PC-9 (cell line): Measurements from ENCODE around the gene TRMT2A. TPM values are rescaled to one million over a fixed set of nuclear protein-coding genes. Genes with fewer than 3 reads are reported as not detected.

ENCODE experiments used
- BruUV-seq: library from RNA; stranded (reverse); fragments of 400-500 nt; replicated peaks from 2 replicates; lab custom pipeline; 2021; lab: Mats Ljungman, UMichigan
- CTCF ChIA-PET: fragments of 300-600 bp; sonication (Branson Sonifier 250); formaldehyde crosslinking; loops from one replicate; lab custom pipeline; 2022; ENCODE audit warnings: antibody characterized with exemption; lab: Charles Lee
- POLR2A ChIA-PET: fragments of 300-600 bp; sonication (Branson Sonifier 250); formaldehyde crosslinking; loops from one replicate; lab custom pipeline; 2022; ENCODE audit warnings: antibody characterized with exemption; ENCODE audit not compliant: unreplicated experiment; lab: Charles Lee
- DNase-seq, 2 experiments: peaks; one replicate each; pipeline versions ENCODE4 v3.0.0 to v3.0.0-alpha.2; 2015 to 2022; ENCODE audit warnings: mixed read lengths in 1 of 2
- H2AFZ ChIP-seq: fragments of 200-600 bp; sonication (generic); 2 replicates; pipeline ENCODE4 v1.8.1; 2017; ENCODE audit warnings: antibody characterized with exemption
- H3F3A ChIP-seq: fragments of 200-600 bp; sonication (generic); 2 replicates; pipeline ENCODE4 v1.8.1; 2017; ENCODE audit warnings: antibody characterized with exemption, mild to moderate bottlenecking, low read depth; ENCODE audit not compliant: insufficient read depth
- H3K27ac ChIP-seq: fragments of 200-600 bp; sonication (generic); 2 replicates; pipeline ENCODE4 v1.6.1; 2016; ENCODE audit warnings: mixed run types
- H3K27me3 ChIP-seq: fragments of 200-600 bp; sonication (generic); 2 replicates; pipeline ENCODE4 v1.6.1; 2016; ENCODE audit warnings: low read depth, mixed run types; ENCODE audit not compliant: insufficient read depth
- H3K36me3 ChIP-seq: fragments of 200-600 bp; sonication (generic); 2 replicates; pipeline ENCODE4 v1.6.1; 2016; ENCODE audit warnings: low read depth, mixed run types
- H3K4me1 ChIP-seq: fragments of 200-600 bp; sonication (generic); replicated peaks from 2 replicates; pipeline ENCODE4 v1.6.1; 2016; ENCODE audit warnings: mixed run types; ENCODE audit not compliant: insufficient read depth
- H3K4me2 ChIP-seq: fragments of 200-600 bp; sonication (generic); 2 replicates; pipeline ENCODE4 v1.6.1; 2017; ENCODE audit warnings: mixed run types
- H3K4me3 ChIP-seq: fragments of 200-600 bp; sonication (generic); 2 replicates; pipeline ENCODE4 v1.6.1; 2016; ENCODE audit warnings: mixed run types
- H3K79me2 ChIP-seq: fragments of 200-600 bp; sonication (generic); 2 replicates; pipeline ENCODE4 v1.6.1; 2017; ENCODE audit warnings: low read depth, mixed run types
- H3K9me2 ChIP-seq: fragments of 200-600 bp; sonication (generic); 2 replicates; pipeline ENCODE4 v1.8.1; 2017; ENCODE audit warnings: mild to moderate bottlenecking; ENCODE audit not compliant: insufficient read depth
- H3K9me3 ChIP-seq: fragments of 200-600 bp; sonication (generic); 2 replicates; pipeline ENCODE4 v1.8.1; 2016; ENCODE audit warnings: low read depth; ENCODE audit not compliant: insufficient read depth
- H4K20me1 ChIP-seq: fragments of 200-600 bp; sonication (generic); 2 replicates; pipeline ENCODE4 v1.8.1; 2017; ENCODE audit not compliant: insufficient read depth
- EZH2 ChIP-seq: fragments of 200-600 bp; sonication (generic); IDR thresholded peaks from 2 replicates; pipeline ENCODE4 v1.8.0; 2017; ENCODE audit warnings: antibody characterized with exemption, low read depth
- intact Hi-C: fragments of 100-400 bp; cut with micrococcal nuclease; formaldehyde crosslinking; loops from one replicate; pipeline ENCODE4 v1.10.0; 2022; ENCODE audit not compliant: unreplicated experiment
- total RNA-seq: library from RNA; stranded (reverse); gene quantifications from 2 replicates; pipeline ENCODE4 v1.2.3, GENCODE V29; 2021
- TF ChIP-seq, protein P1 (sequence below): fragments of 200-600 bp; sonication (generic); conservative IDR thresholded peaks from 2 replicates; pipeline ENCODE4 v1.6.1; 2017; ENCODE audit warnings: mixed run types, antibody characterized with exemption, mild to moderate bottlenecking, moderate library complexity

The TRMT2A gene
- total RNA-seq, 1 experiment from 2014 or later, result 31.5 TPM

- peaks cover 55% of the 10 kb centered on the region for H3K79me2 ChIP-seq
- H3F3A ChIP-seq, result peaks cover 7% of the 10 kb centered on the region; the same call in 1 of the 2 replicates
- POLR2A ChIA-PET, result no interaction called here
- H3K9me2 ChIP-seq, result no peaks in the 10 kb centered on the region
- H3K4me1 ChIP-seq, result peaks cover 9% of the 10 kb centered on the region; the same call in 1 of the 2 replicates
- H4K20me1 ChIP-seq, result no peaks in the 10 kb centered on the region
- H3K4me2 ChIP-seq, result peak overlapping the region; percentile 68
- H3K27ac ChIP-seq, result 0 out of 2 replicates have a peak overlapping the region, but pooled peaks have one; percentile 28
- H3K27me3 ChIP-seq, result no peaks in the 10 kb centered on the region
- peak overlapping the region; percentile 67 for H3K4me3 ChIP-seq
- TF ChIP-seq, protein P1, sequence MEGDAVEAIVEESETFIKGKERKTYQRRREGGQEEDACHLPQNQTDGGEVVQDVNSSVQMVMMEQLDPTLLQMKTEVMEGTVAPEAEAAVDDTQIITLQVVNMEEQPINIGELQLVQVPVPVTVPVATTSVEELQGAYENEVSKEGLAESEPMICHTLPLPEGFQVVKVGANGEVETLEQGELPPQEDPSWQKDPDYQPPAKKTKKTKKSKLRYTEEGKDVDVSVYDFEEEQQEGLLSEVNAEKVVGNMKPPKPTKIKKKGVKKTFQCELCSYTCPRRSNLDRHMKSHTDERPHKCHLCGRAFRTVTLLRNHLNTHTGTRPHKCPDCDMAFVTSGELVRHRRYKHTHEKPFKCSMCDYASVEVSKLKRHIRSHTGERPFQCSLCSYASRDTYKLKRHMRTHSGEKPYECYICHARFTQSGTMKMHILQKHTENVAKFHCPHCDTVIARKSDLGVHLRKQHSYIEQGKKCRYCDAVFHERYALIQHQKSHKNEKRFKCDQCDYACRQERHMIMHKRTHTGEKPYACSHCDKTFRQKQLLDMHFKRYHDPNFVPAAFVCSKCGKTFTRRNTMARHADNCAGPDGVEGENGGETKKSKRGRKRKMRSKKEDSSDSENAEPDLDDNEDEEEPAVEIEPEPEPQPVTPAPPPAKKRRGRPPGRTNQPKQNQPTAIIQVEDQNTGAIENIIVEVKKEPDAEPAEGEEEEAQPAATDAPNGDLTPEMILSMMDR, result no peak
- TF ChIP-seq EZH2, result no peak
- no peaks in the 10 kb centered on the region for H3K36me3 ChIP-seq
- no TSS peak for BruUV-seq
- no peak for DNase-seq
- CTCF ChIA-PET, result no interaction called here
- intact Hi-C loops, result loop anchor here (2.0 kb wide), 2 partner anchors 36 to 154 kb away; partner anchors contain the start of gene DGCR8
- no peaks in the 10 kb centered on the region for H3K9me3 ChIP-seq
- peak overlapping the region; percentile 88 for H2AFZ ChIP-seq
Observed at GRCh38 chr22:20116376-20116950, 563 bp downstream of the TRMT2A start.

- TSS peak; percentile 32 for BruUV-seq
- ChIA-PET POLR2A (no interaction called here), CTCF (no interaction called here)
- no peaks in the 10 kb centered on the region for H3K9me2 ChIP-seq
- intact Hi-C loops, result loop anchor here (2.0 kb wide), 2 partner anchors 35 to 153 kb away; partner anchors contain the start of gene DGCR8
- peaks cover 49% of the 10 kb centered on the region for H3K79me2 ChIP-seq
- no peak for DNase-seq
- peaks cover 14% of the 10 kb centered on the region; the same call in 1 of the 2 replicates for H3F3A ChIP-seq
- TF ChIP-seq, protein P1, result no peak
- no peak for TF ChIP-seq EZH2
- H3K4me2 ChIP-seq, result peak within 1 kb of the TSS; percentile 68
- no peaks in the 10 kb centered on the region for H3K27me3 ChIP-seq
- peak within 1 kb of the TSS; percentile 67 for H3K4me3 ChIP-seq
- no peaks in the 10 kb centered on the region for H4K20me1 ChIP-seq
- peaks cover 9% of the 10 kb centered on the region; the same call in 1 of the 2 replicates for H3K4me1 ChIP-seq
- H3K27ac ChIP-seq, result 0 out of 2 replicates have a peak within 1 kb of the TSS, but pooled peaks have one; percentile 28
- H3K9me3 ChIP-seq, result no peaks in the 10 kb centered on the region
- H2AFZ ChIP-seq, result peak within 1 kb of the TSS; percentile 88
- H3K36me3 ChIP-seq, result no peaks in the 10 kb centered on the region
Observed at GRCh38 chr22:20115691-20116375, 1.2 kb downstream of the TRMT2A start, which contains the start of gene RANBP1. Gene RANBP1 (plus strand): TSS chr22:20116104. CDS start chr22:20116185, 81 bp downstream.

- H2AFZ ChIP-seq, result no peak overlapping the region
- H4K20me1 ChIP-seq, result no peaks in the 10 kb centered on the region
- H3K4me3 ChIP-seq, result no peak overlapping the region
- H3F3A ChIP-seq, result peaks cover 20% of the 10 kb centered on the region; the same call in 1 of the 2 replicates
- no peak overlapping the region for H3K4me2 ChIP-seq
- H3K4me1 ChIP-seq, result peaks cover 9% of the 10 kb centered on the region; the same call in 1 of the 2 replicates
- H3K9me2 ChIP-seq, result no peaks in the 10 kb centered on the region
- DNase-seq, result no peak
- H3K36me3 ChIP-seq, result no peaks in the 10 kb centered on the region
- POLR2A ChIA-PET, result no interaction called here
- peaks cover 38% of the 10 kb centered on the region for H3K79me2 ChIP-seq
- intact Hi-C loops, result no loop called here
- H3K27me3 ChIP-seq, result no peaks in the 10 kb centered on the region
- CTCF ChIA-PET, result no interaction called here
- H3K27ac ChIP-seq, result no peak overlapping the region
- TF ChIP-seq, protein P1, result no peak
- TF ChIP-seq EZH2, result no peak
- BruUV-seq, result no TSS peak
- no peaks in the 10 kb centered on the region for H3K9me3 ChIP-seq
Observed at GRCh38 chr22:20114506-20115475, 2.2 kb downstream of the TRMT2A start.
